ENCODE measurements around the gene FAM193B.
A peak's percentile ranks its signal among the peaks of the same experiment; 100 is the strongest.

Gene FAM193B

GRCh38 chr5:177494346-177495195, 59.8 kb downstream of the FAM193B start:
- no peak for DNase-seq (ENCODE audit: insufficient read length)
- FAIRE-seq: no peak
- TF ChIP-seq POLR2A (IDR thresholded peaks at IDR 0.05; ENCODE audit: low read depth, low read length) (no peak), POLR2AphosphoS5 (IDR thresholded peaks at IDR 0.05; ENCODE audit: low read depth, low read length) (no peak), TAF1 (IDR thresholded peaks at IDR 0.05; ENCODE audit: borderline replicate concordance, low read depth, low read length) (no peak)

- DNase-seq (ENCODE audit: insufficient read length) (no peak), FAIRE-seq (peak; percentile 60)
- TF ChIP-seq POLR2AphosphoS5 (IDR thresholded peaks at IDR 0.05; ENCODE audit: low read depth, low read length) (no peak), TAF1 (IDR thresholded peaks at IDR 0.05; ENCODE audit: borderline replicate concordance, low read depth, low read length) (no peak), POLR2A (IDR thresholded peaks at IDR 0.05; ENCODE audit: low read depth, low read length) (no peak)
These were observed 60.5 kb downstream of the FAM193B start for GRCh38 chr5:177493795-177494345.

- FAIRE-seq (no peak), DNase-seq (ENCODE audit: insufficient read length) (no peak)
- TF ChIP-seq TAF1 (IDR thresholded peaks at IDR 0.05; ENCODE audit: borderline replicate concordance, low read depth, low read length): no peak
- TF ChIP-seq POLR2AphosphoS5 (IDR thresholded peaks at IDR 0.05; ENCODE audit: low read depth, low read length): no peak
- TF ChIP-seq POLR2A (IDR thresholded peaks at IDR 0.05; ENCODE audit: low read depth, low read length): 0 out of 2 replicates have a peak, but pooled peaks have one; percentile 25
These were observed 61.5 kb downstream of the FAM193B start for GRCh38 chr5:177492841-177493240.

GRCh38 chr5:177491983-177492746, 62.2 kb downstream of the FAM193B start:
- FAIRE-seq (no peak), DNase-seq (ENCODE audit: insufficient read length) (no peak)
- TF ChIP-seq TAF1 (IDR thresholded peaks at IDR 0.05; ENCODE audit: borderline replicate concordance, low read depth, low read length) (no peak), POLR2A (IDR thresholded peaks at IDR 0.05; ENCODE audit: low read depth, low read length) (0 out of 2 replicates have a peak, but pooled peaks have one; percentile 3), POLR2AphosphoS5 (IDR thresholded peaks at IDR 0.05; ENCODE audit: low read depth, low read length) (no peak)

GRCh38 chr5:177491429-177491945, 62.9 kb downstream of the FAM193B start:
- FAIRE-seq: no peak
- DNase-seq (ENCODE audit: insufficient read length): no peak
- TF ChIP-seq POLR2AphosphoS5 (IDR thresholded peaks at IDR 0.05; ENCODE audit: low read depth, low read length) (no peak), POLR2A (IDR thresholded peaks at IDR 0.05; ENCODE audit: low read depth, low read length) (peak; percentile 21; the same call in 1 of the 2 replicates)

GRCh38 chr5:177490992-177491391, 63.4 kb downstream of the FAM193B start:
- FAIRE-seq: no peak
- DNase-seq (ENCODE audit: insufficient read length): no peak
- TF ChIP-seq TAF1 (IDR thresholded peaks at IDR 0.05; ENCODE audit: borderline replicate concordance, low read depth, low read length) (no peak), POLR2AphosphoS5 (IDR thresholded peaks at IDR 0.05; ENCODE audit: low read depth, low read length) (no peak), POLR2A (IDR thresholded peaks at IDR 0.05; ENCODE audit: low read depth, low read length) (no peak)

GRCh38 chr5:177490311-177490991, 63.9 kb downstream of the FAM193B start:
- FAIRE-seq: no peak
- no peak for DNase-seq (ENCODE audit: insufficient read length)
- TF ChIP-seq POLR2A (IDR thresholded peaks at IDR 0.05; ENCODE audit: low read depth, low read length): no peak
- TF ChIP-seq TAF1 (IDR thresholded peaks at IDR 0.05; ENCODE audit: borderline replicate concordance, low read depth, low read length): no peak
- TF ChIP-seq POLR2AphosphoS5 (IDR thresholded peaks at IDR 0.05; ENCODE audit: low read depth, low read length): no peak

GRCh38 chr5:177489119-177489716, 65.1 kb downstream of the FAM193B start:
- no peak for DNase-seq (ENCODE audit: insufficient read length)
- TF ChIP-seq POLR2AphosphoS5 (IDR thresholded peaks at IDR 0.05; ENCODE audit: low read depth, low read length) (peak; percentile 41; the same call in 1 of the 2 replicates), POLR2A (IDR thresholded peaks at IDR 0.05; ENCODE audit: low read depth, low read length) (no peak), TAF1 (IDR thresholded peaks at IDR 0.05; ENCODE audit: borderline replicate concordance, low read depth, low read length) (no peak)
- no peak for FAIRE-seq

GRCh38 chr5:177487975-177488374, 66.4 kb downstream of the FAM193B start:
- TF ChIP-seq POLR2AphosphoS5 (IDR thresholded peaks at IDR 0.05; ENCODE audit: low read depth, low read length) (no peak), TAF1 (IDR thresholded peaks at IDR 0.05; ENCODE audit: borderline replicate concordance, low read depth, low read length) (no peak), POLR2A (IDR thresholded peaks at IDR 0.05; ENCODE audit: low read depth, low read length) (no peak)
- FAIRE-seq: no peak
- no peak for DNase-seq (ENCODE audit: insufficient read length)

GRCh38 chr5:177487144-177487543, 67.2 kb downstream of the FAM193B start:
- no peak for DNase-seq (ENCODE audit: insufficient read length)
- TF ChIP-seq POLR2AphosphoS5 (IDR thresholded peaks at IDR 0.05; ENCODE audit: low read depth, low read length): no peak
- TF ChIP-seq POLR2A (IDR thresholded peaks at IDR 0.05; ENCODE audit: low read depth, low read length): no peak
- no peak for TF ChIP-seq TAF1 (IDR thresholded peaks at IDR 0.05; ENCODE audit: borderline replicate concordance, low read depth, low read length)
- FAIRE-seq: no peak
